ENCODE measurements around the gene CHST11.

DNA sequence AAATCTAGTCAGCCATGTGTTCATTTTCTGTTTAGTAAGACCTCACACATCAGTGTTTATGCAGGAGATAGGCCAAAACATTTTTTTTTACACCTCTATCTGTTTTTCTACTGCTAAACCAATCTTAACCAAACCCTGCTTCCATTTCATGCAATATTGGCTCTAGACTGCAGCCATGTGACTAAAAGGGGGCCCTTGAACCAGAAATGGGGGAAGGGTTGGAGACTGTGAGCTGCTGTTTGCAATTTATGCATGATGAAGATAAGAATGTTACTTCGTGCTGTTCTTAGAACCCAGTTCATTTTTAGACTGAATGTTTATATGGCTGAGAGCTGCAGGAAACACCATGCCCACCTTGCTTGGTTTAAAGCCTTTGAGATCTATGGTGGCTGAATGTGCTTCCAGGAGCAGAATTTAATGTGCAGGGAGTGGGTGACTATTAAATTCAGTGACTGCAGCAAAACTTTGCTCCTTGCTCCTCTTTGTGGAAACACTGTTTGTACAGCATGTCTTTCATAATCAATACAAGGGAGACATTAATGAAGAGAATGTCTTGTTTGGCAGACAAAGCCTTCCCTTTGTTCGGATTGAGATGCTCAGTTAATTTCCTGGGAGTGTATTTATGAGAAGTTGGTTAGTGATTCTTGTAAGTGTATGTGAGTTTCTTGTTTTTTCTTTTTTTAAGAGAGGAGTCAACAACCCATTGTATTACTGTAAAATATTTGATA is 53.6 kb downstream of the CHST11 start:
- TF ChIP-seq, protein P1, sequence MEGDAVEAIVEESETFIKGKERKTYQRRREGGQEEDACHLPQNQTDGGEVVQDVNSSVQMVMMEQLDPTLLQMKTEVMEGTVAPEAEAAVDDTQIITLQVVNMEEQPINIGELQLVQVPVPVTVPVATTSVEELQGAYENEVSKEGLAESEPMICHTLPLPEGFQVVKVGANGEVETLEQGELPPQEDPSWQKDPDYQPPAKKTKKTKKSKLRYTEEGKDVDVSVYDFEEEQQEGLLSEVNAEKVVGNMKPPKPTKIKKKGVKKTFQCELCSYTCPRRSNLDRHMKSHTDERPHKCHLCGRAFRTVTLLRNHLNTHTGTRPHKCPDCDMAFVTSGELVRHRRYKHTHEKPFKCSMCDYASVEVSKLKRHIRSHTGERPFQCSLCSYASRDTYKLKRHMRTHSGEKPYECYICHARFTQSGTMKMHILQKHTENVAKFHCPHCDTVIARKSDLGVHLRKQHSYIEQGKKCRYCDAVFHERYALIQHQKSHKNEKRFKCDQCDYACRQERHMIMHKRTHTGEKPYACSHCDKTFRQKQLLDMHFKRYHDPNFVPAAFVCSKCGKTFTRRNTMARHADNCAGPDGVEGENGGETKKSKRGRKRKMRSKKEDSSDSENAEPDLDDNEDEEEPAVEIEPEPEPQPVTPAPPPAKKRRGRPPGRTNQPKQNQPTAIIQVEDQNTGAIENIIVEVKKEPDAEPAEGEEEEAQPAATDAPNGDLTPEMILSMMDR (IDR thresholded peaks at IDR 0.05): no peak
- no peak for TF ChIP-seq POLR2A (IDR thresholded peaks at IDR 0.05)
